HepG2 (cell line): ENCODE results near the gene RRP36. TPM values are rescaled to one million over a fixed set of nuclear protein-coding genes. Genes with fewer than 3 reads are reported as not detected.

Experiments used
- ATF5 ChIP-seq: sonication (generic); formaldehyde crosslinking; IDR thresholded peaks from 2 replicates; pipeline ENCODE4 v1.4.0; 2020; ENCODE audit warnings: mild to moderate bottlenecking, low read depth, missing genetic modification reagents
- HBP1 ChIP-seq: IDR thresholded peaks from 2 replicates; pipeline ENCODE4 v1.6.1; 2016; ENCODE audit warnings: low read depth, control low read depth
- HDAC1 ChIP-seq: sonication (generic); formaldehyde crosslinking; IDR thresholded peaks from 2 replicates; pipeline ENCODE4 v1.5.1; 2020; ENCODE audit warnings: mild to moderate bottlenecking, missing genetic modification reagents
- HNF4G ChIP-seq, 2 experiments: sonication (generic) in 1 of 2; formaldehyde crosslinking in 1 of 2; IDR thresholded peaks; 2 replicates each; pipeline versions ENCODE4 v1.4.0 to v1.6.1; 2011 to 2020; ENCODE audit warnings: borderline replicate concordance in 2 of 2, low read depth in 2 of 2, mild to moderate bottlenecking in 2 of 2, low read length in 1 of 2, missing genetic modification reagents in 1 of 2, moderate library complexity in 1 of 2
- JARID2 ChIP-seq: sonication (generic); formaldehyde crosslinking; IDR thresholded peaks from 2 replicates; pipeline ENCODE4 v1.8.1; 2023; ENCODE audit warnings: missing genetic modification reagents, inconsistent platforms; ENCODE audit not compliant: insufficient replicate concordance
- MAFG ChIP-seq: sonication (generic); formaldehyde crosslinking; IDR thresholded peaks from 2 replicates; pipeline ENCODE4 v1.5.1; 2020; ENCODE audit warnings: mild to moderate bottlenecking, missing genetic modification reagents
- NCOA5 ChIP-seq: sonication (generic); formaldehyde crosslinking; IDR thresholded peaks from 2 replicates; pipeline ENCODE4 v1.4.0; 2020; ENCODE audit warnings: missing genetic modification reagents
- NFYC ChIP-seq: IDR thresholded peaks from 2 replicates; pipeline ENCODE4 v1.6.1; 2016; ENCODE audit warnings: missing genetic modification reagents, missing compliant biosample characterization
- NRL ChIP-seq: sonication (generic); formaldehyde crosslinking; IDR thresholded peaks from 2 replicates; pipeline ENCODE4 v1.5.0; 2020; ENCODE audit warnings: missing genetic modification reagents, mild to moderate bottlenecking, moderate library complexity, borderline replicate concordance
- SATB2 ChIP-seq: sonication (generic); formaldehyde crosslinking; IDR thresholded peaks from 2 replicates; pipeline ENCODE4 v1.5.0; 2020; ENCODE audit warnings: missing genetic modification reagents
- SKIL ChIP-seq: sonication (generic); formaldehyde crosslinking; IDR thresholded peaks from 2 replicates; pipeline ENCODE4 v1.8.0; 2022; ENCODE audit warnings: missing genetic modification reagents, mild to moderate bottlenecking, moderate library complexity, borderline replicate concordance
- SP1 ChIP-seq, 2 experiments: fragments of 450-650 bp in 1 of 2; sonication (generic) in 1 of 2; formaldehyde crosslinking in 1 of 2; IDR thresholded peaks; 2 replicates each; pipeline versions ENCODE4 v1.4.0 to v1.6.1; 2016 to 2020; ENCODE audit warnings: missing genetic modification reagents in 1 of 2
- SP4 ChIP-seq: sonication (generic); formaldehyde crosslinking; IDR thresholded peaks from 2 replicates; pipeline ENCODE4 v1.8.1; 2023; ENCODE audit warnings: mild to moderate bottlenecking, missing genetic modification reagents
- ZNF143 ChIP-seq: sonication (generic); formaldehyde crosslinking; IDR thresholded peaks from 2 replicates; pipeline ENCODE4 v1.4.0; 2020; ENCODE audit warnings: missing genetic modification reagents
- ZNF180 ChIP-seq: sonication (generic); formaldehyde crosslinking; IDR thresholded peaks from 2 replicates; pipeline ENCODE4 v1.4.0; 2020; ENCODE audit warnings: low read depth, missing genetic modification reagents, borderline replicate concordance
- ZNF513 ChIP-seq: sonication (generic); formaldehyde crosslinking; conservative IDR thresholded peaks from 2 replicates; pipeline ENCODE4 v1.5.0; 2020; ENCODE audit warnings: missing genetic modification reagents
- ZNF576 ChIP-seq: sonication (generic); formaldehyde crosslinking; IDR thresholded peaks from 2 replicates; pipeline ENCODE4 v1.4.0; 2020; ENCODE audit warnings: mild to moderate bottlenecking, missing genetic modification reagents
- ZNF7 ChIP-seq: IDR thresholded peaks from 2 replicates; pipeline ENCODE4 v1.6.1; 2016; ENCODE audit warnings: missing biosample characterization, missing genetic modification reagents
- ZNF720 ChIP-seq: sonication (generic); formaldehyde crosslinking; IDR thresholded peaks from 2 replicates; pipeline ENCODE4 v1.4.0; 2020; ENCODE audit warnings: missing genetic modification reagents
- ZNF737 ChIP-seq: sonication (generic); formaldehyde crosslinking; IDR thresholded peaks from 2 replicates; pipeline ENCODE4 v1.5.0; 2020; ENCODE audit warnings: missing genetic modification reagents, mild to moderate bottlenecking, borderline replicate concordance
- ZNF777 ChIP-seq: sonication (generic); formaldehyde crosslinking; IDR thresholded peaks from 2 replicates; pipeline ENCODE4 v1.4.0; 2020; ENCODE audit warnings: missing genetic modification reagents
- ZNF780A ChIP-seq: sonication (generic); formaldehyde crosslinking; IDR thresholded peaks from 2 replicates; pipeline ENCODE4 v1.8.0; 2022; ENCODE audit warnings: mild to moderate bottlenecking, missing genetic modification reagents, moderate library complexity
- ZSCAN25 ChIP-seq: sonication (generic); formaldehyde crosslinking; IDR thresholded peaks from 2 replicates; pipeline ENCODE4 v1.8.0; 2022; ENCODE audit warnings: mild to moderate bottlenecking, missing genetic modification reagents
- polyA plus RNA-seq, 8 experiments: library from polyadenylated mRNA; depleted of rRNA in 3 of 8; stranded (reverse) in 7 of 8; unstranded in 1 of 8; fragments of >200 nt; fragmentation: Illumina TruSeq in 4 of 8; extraction: Trizol in 4 of 8; gene quantifications; 2 replicates each; pipeline versions ENCODE4 v1.2.1 to v1.2.3, GENCODE V29; 2011 to 2016; ENCODE audit warnings: low read depth in 4 of 8, missing spikeins in 1 of 8, mixed read lengths in 1 of 8; ENCODE audit not compliant: insufficient read depth in 1 of 8
- total RNA-seq, 5 experiments: library from RNA; depleted of rRNA; stranded (reverse); fragments of >200 nt; fragmentation: Illumina TruSeq; extraction: Trizol; gene quantifications; 2 replicates each; pipeline ENCODE4 v1.2.3, GENCODE V29; 2016; ENCODE audit warnings: low read depth in 1 of 5

Gene RRP36
- total and polyA plus RNA-seq, 2 of the 13 experiments (the other 11 are each of a cell fraction or from before 2014, with no cell fraction given), result 29.5 to 144 TPM

GRCh38 chr6:43070028-43070632 is 48.7 kb downstream of the RRP36 start (continued):
- TF ChIP-seq ZSCAN25 (no peak), SP4 (CRISPR knock-in tag) (0 out of 2 replicates have a peak, but pooled peaks have one; percentile 2), SP1 (IDR thresholded peaks at IDR 0.05) (no peak), SP1 (CRISPR knock-in tag; IDR thresholded peaks at IDR 0.05) (no peak), ZNF7 (CRISPR knock-in tag) (no peak), HNF4G (IDR thresholded peaks at IDR 0.05; ENCODE audit: borderline replicate concordance, low read depth, low read length) (peak; percentile 30; the same call in 1 of the 2 replicates), HNF4G (CRISPR knock-in tag; IDR thresholded peaks at IDR 0.05; ENCODE audit: borderline replicate concordance, low read depth) (no peak; the same call in 1 of the 2 replicates), SATB2 (CRISPR knock-in tag) (no peak), NCOA5 (CRISPR knock-in tag) (no peak), ZNF777 (no peak), HDAC1 (CRISPR knock-in tag) (no peak), NFYC (CRISPR knock-in tag) (no peak), ZNF180 (CRISPR knock-in tag) (no peak), JARID2 (CRISPR knock-in tag) (no peak), SKIL (CRISPR knock-in tag) (no peak), ZNF737 (no peak), ZNF576 (CRISPR knock-in tag) (no peak), ATF5 (CRISPR knock-in tag) (no peak), NRL (CRISPR knock-in tag) (no peak), ZNF720 (no peak), ZNF143 (no peak), MAFG (no peak), ZNF513 (CRISPR knock-in tag) (no peak), HBP1 (CRISPR knock-in tag) (no peak), ZNF780A (no peak)
